ENCODE data around the gene BTNL8.

The BTNL8 gene

DNA sequence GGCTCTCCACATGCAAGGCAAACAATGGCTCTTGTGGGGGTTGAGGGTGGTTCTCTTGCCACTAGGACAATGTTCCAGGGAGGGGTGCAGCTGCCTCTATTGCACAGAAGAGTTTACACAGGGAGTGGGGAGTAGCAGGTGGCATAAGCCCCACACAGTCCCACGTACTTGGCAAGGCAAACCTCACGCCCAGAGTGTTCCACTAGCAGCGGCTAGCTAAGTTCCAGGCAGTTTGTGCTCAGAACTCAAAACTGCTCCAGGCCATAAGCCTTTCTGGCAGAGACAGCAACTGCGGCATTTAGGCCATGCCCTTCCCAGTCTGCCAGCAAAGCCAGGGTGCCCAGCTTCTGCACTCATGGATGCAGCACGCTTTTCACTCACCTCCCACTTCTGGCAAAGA lies 60.7 kb downstream of the BTNL8 start:
- Histone ChIP-seq H3K27ac (no peak overlapping the region), H3K9me3 (ENCODE audit: severe bottlenecking) (no peaks in the 10 kb centered on the region), H3K4me3 (ENCODE audit: low read depth, low read length) (no peak overlapping the region), H3K27me3 (ENCODE audit: insufficient read depth, low read depth, severe bottlenecking) (peaks cover 11% of the 10 kb centered on the region), H3K36me3 (no peaks in the 10 kb centered on the region)
- no peak for DNase-seq
- TF ChIP-seq, protein P1, sequence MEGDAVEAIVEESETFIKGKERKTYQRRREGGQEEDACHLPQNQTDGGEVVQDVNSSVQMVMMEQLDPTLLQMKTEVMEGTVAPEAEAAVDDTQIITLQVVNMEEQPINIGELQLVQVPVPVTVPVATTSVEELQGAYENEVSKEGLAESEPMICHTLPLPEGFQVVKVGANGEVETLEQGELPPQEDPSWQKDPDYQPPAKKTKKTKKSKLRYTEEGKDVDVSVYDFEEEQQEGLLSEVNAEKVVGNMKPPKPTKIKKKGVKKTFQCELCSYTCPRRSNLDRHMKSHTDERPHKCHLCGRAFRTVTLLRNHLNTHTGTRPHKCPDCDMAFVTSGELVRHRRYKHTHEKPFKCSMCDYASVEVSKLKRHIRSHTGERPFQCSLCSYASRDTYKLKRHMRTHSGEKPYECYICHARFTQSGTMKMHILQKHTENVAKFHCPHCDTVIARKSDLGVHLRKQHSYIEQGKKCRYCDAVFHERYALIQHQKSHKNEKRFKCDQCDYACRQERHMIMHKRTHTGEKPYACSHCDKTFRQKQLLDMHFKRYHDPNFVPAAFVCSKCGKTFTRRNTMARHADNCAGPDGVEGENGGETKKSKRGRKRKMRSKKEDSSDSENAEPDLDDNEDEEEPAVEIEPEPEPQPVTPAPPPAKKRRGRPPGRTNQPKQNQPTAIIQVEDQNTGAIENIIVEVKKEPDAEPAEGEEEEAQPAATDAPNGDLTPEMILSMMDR (IDR thresholded peaks at IDR 0.05; ENCODE audit: low read depth, low read length): no peak

DNA sequence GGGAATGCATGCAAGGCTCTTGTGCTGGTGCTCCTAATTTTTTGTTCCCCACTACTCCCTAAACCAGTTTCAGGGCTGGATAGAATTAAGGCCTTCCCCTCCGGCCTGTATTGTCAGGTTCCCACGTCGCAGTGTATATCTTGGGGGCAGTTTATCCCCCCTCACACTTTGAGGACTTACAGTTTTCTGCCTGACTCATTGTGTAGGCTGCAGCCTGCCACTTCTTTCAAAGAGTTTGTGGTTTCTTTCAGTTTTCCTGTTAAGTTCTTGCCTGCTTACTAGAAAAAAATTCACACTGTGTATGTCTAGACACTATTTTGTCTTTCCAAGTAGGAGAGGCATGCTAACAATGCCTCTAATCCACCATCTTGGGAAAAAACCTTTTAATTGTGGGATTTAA lies 61.2 kb downstream of the BTNL8 start:
- no peaks in the 10 kb centered on the region for H3K9me3 ChIP-seq (ENCODE audit: severe bottlenecking)
- peaks cover 11% of the 10 kb centered on the region for H3K27me3 ChIP-seq (ENCODE audit: insufficient read depth, low read depth, severe bottlenecking)
- DNase-seq: no peak
- no peaks in the 10 kb centered on the region for H3K36me3 ChIP-seq
- H3K4me3 ChIP-seq (ENCODE audit: low read depth, low read length): no peak overlapping the region
- TF ChIP-seq, protein P1 (IDR thresholded peaks at IDR 0.05; ENCODE audit: low read depth, low read length): no peak
- H3K27ac ChIP-seq: no peak overlapping the region

DNA sequence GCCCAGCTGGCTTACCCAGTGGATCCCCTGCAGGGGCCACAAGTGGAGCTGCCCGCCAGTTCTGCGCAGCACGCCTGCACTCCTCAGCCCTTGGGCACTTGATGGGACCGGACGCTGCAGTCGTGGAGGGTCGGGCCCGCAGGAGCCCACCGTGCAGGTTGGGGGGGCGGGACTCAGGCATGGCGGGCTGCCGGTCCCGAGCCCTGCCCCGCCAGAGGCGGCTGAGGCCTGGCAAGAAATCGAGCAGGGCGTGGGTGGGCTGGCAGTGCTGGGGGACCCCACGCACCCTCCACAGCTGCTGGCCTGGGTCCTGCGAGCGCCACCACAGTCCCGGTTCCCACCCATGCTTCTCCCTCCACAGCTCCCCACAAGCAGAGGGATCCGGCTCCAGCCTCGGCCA lies 70.4 kb downstream of the BTNL8 start:
- Histone ChIP-seq H3K4me3 (ENCODE audit: low read depth, low read length) (no peak overlapping the region), H3K27me3 (ENCODE audit: insufficient read depth, low read depth, severe bottlenecking) (peaks cover 3% of the 10 kb centered on the region), H3K27ac (no peak overlapping the region), H3K36me3 (no peaks in the 10 kb centered on the region), H3K9me3 (ENCODE audit: severe bottlenecking) (no peaks in the 10 kb centered on the region)
- no peak for DNase-seq
- TF ChIP-seq, protein P1 (IDR thresholded peaks at IDR 0.05; ENCODE audit: low read depth, low read length): no peak

DNA sequence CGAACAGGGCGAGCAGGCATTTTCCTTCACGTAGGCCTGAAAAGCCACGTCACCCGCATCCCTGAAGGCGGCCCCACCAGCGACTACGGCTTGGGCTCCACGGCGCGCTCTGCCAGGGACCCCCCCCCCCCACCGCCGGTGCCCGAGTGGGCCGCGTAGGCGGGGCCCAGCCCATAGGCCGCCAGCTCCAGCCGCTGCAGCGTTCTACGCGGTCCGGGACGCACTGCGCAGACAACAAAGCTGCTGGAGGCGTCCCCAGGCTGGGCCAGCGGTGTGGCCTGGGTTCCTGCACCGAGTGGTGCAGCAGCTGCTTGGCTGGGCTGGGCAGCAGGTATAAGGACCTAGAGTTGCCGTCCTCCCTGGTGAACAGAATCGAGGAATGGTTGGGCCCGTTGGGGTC lies 71.4 kb downstream of the BTNL8 start:
- no peak overlapping the region for H3K27ac ChIP-seq
- no peaks in the 10 kb centered on the region for H3K36me3 ChIP-seq
- H3K27me3 ChIP-seq (ENCODE audit: insufficient read depth, low read depth, severe bottlenecking): peaks cover 3% of the 10 kb centered on the region
- TF ChIP-seq, protein P1 (IDR thresholded peaks at IDR 0.05; ENCODE audit: low read depth, low read length): no peak
- H3K9me3 ChIP-seq (ENCODE audit: severe bottlenecking): no peaks in the 10 kb centered on the region
- no peak overlapping the region for H3K4me3 ChIP-seq (ENCODE audit: low read depth, low read length)
- no peak for DNase-seq

DNA sequence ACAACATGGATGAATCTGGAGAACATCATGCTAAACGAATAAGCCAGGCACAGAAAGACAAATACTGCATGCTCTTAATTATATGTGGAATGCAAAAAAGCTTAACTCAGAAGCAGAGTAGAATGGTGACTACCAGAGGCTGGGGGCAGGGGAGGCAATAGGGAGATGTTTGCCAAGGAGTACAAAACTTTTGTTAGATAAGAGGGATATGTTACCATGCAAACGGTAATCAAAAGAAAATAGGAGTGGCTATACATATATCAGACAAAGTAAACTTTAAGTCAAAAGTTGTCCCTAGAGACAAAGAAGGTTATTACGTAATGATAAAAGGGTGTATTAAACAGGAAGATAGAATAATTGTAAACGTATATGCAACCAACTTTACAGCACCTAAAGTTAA lies 71.9 kb downstream of the BTNL8 start:
- TF ChIP-seq, protein P1 (IDR thresholded peaks at IDR 0.05; ENCODE audit: low read depth, low read length): no peak
- no peaks in the 10 kb centered on the region for H3K36me3 ChIP-seq
- H3K9me3 ChIP-seq (ENCODE audit: severe bottlenecking): no peaks in the 10 kb centered on the region
- H3K4me3 ChIP-seq (ENCODE audit: low read depth, low read length): no peak overlapping the region
- H3K27ac ChIP-seq: no peak overlapping the region
- H3K27me3 ChIP-seq (ENCODE audit: insufficient read depth, low read depth, severe bottlenecking): peaks cover 3% of the 10 kb centered on the region
- DNase-seq: no peak

DNA sequence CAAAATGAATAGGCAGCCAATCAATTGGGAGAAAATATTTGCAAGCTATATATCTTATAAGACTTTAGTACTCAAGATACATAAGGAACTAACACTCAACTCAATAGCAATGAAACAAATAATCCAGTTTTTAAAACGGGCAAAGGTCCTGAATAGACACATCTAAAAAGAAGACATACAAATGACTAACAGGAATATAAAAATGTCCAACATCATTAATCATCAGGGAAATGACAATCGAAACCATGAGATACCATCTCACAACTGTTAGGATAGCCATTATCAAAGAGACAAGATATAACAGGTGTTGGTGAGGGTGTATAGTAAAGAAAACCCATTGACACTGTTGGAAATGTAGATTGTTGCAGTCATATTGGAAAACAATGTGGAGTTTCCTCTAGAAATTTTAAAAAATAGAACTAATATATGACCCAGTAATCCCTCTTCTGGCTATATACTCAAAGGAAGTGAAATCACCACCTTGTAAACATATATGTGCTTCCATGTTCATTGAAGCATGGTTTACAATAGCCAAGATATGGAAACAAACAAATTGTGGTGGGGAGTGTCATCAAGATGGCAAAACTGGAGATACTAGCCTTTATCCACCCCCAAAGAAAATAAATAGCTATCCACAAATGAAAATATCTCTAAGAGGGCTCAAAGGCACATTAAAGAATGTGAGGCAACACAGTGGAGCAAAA lies 75.8 kb downstream of the BTNL8 start:
- no peaks in the 10 kb centered on the region for H3K9me3 ChIP-seq (ENCODE audit: severe bottlenecking)
- H3K27ac ChIP-seq: no peak overlapping the region
- TF ChIP-seq, protein P1 (IDR thresholded peaks at IDR 0.05; ENCODE audit: low read depth, low read length): no peak
- no peak overlapping the region for H3K4me3 ChIP-seq (ENCODE audit: low read depth, low read length)
- no peak for DNase-seq
- peaks cover 6% of the 10 kb centered on the region for H3K27me3 ChIP-seq (ENCODE audit: insufficient read depth, low read depth, severe bottlenecking)
- no peaks in the 10 kb centered on the region for H3K36me3 ChIP-seq
